Gastrocnemius medialis (tissue), 4 donors: ENCODE results near the gene CA10.

ENCODE experiments used
- POLR2A ChIP-seq, 2 donors: fragments of 450-650 bp; IDR thresholded peaks; one replicate each; pipeline ENCODE4 v1.6.1; 2017; ENCODE audit warnings: antibody characterized with exemption in 2 of 2, mild to moderate bottlenecking in 2 of 2, moderate library complexity in 2 of 2
- TF ChIP-seq, protein P1 (sequence below), 5 experiments: fragments of 450-650 bp in 3 of 5; fragments of 200-600 bp in 2 of 5; sonication (generic) in 2 of 5; IDR thresholded peaks in 4 of 5; conservative IDR thresholded peaks in 1 of 5; 1 replicate in 4 of 5; 2 replicates in 1 of 5; pipeline ENCODE4 v1.5.1; 2016 to 2019; ENCODE audit warnings: antibody characterized with exemption in 5 of 5, mild to moderate bottlenecking in 3 of 5, moderate library complexity in 3 of 5

DNA sequence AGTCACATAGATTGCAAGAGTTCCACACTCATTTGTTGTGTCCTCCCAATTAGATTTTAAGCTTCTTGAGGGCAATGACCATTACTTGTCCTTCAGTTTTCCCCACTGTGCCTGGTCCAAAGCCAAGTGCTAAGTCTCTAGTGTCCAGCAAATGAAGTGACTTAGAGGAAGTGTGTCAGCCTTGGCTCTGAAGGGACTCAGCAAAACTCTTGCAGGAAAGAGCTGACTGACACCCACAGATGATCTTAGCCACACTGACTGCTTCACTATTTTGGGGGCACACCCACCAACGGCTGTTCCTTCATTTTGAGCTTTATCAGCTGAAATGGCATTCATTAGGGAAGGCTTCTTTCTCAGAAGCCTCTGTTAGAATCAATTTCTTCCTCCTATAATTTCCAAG lies 540.0 kb downstream of the CA10 start:
- TF ChIP-seq, protein P1, sequence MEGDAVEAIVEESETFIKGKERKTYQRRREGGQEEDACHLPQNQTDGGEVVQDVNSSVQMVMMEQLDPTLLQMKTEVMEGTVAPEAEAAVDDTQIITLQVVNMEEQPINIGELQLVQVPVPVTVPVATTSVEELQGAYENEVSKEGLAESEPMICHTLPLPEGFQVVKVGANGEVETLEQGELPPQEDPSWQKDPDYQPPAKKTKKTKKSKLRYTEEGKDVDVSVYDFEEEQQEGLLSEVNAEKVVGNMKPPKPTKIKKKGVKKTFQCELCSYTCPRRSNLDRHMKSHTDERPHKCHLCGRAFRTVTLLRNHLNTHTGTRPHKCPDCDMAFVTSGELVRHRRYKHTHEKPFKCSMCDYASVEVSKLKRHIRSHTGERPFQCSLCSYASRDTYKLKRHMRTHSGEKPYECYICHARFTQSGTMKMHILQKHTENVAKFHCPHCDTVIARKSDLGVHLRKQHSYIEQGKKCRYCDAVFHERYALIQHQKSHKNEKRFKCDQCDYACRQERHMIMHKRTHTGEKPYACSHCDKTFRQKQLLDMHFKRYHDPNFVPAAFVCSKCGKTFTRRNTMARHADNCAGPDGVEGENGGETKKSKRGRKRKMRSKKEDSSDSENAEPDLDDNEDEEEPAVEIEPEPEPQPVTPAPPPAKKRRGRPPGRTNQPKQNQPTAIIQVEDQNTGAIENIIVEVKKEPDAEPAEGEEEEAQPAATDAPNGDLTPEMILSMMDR (IDR thresholded peaks at IDR 0.05 in 4 of 5, conservative IDR thresholded peaks at IDR 0.05 in 1 of 5), result no peak
- TF ChIP-seq POLR2A (IDR thresholded peaks at IDR 0.05), result no peak
